Vagina (tissue), 2 donors: Measurements from ENCODE around the gene SLC7A4.

Experiments used
- POLR2A ChIP-seq, 2 donors: fragments of 450-650 bp; IDR thresholded peaks; one replicate each; pipeline ENCODE4 v1.6.1; 2017; ENCODE audit warnings: antibody characterized with exemption in 2 of 2, mild to moderate bottlenecking in 2 of 2, moderate library complexity in 2 of 2
- POLR2AphosphoS5 ChIP-seq, 2 donors: sonication (generic); formaldehyde crosslinking; IDR thresholded peaks; one replicate each; pipeline ENCODE4 v1.9.0; 2017; ENCODE audit warnings: antibody characterized with exemption in 2 of 2, mild to moderate bottlenecking in 2 of 2, low read depth in 1 of 2; ENCODE audit not compliant: insufficient read depth in 1 of 2
- TF ChIP-seq, protein P1 (sequence below), 3 experiments: fragments of 450-650 bp in 2 of 3; fragments of 200-600 bp in 1 of 3; sonication (generic) in 1 of 3; IDR thresholded peaks; one replicate each; pipeline ENCODE4 v1.5.1; 2017 to 2019; ENCODE audit warnings: antibody characterized with exemption in 3 of 3, mild to moderate bottlenecking in 2 of 3, moderate library complexity in 2 of 3

DNA sequence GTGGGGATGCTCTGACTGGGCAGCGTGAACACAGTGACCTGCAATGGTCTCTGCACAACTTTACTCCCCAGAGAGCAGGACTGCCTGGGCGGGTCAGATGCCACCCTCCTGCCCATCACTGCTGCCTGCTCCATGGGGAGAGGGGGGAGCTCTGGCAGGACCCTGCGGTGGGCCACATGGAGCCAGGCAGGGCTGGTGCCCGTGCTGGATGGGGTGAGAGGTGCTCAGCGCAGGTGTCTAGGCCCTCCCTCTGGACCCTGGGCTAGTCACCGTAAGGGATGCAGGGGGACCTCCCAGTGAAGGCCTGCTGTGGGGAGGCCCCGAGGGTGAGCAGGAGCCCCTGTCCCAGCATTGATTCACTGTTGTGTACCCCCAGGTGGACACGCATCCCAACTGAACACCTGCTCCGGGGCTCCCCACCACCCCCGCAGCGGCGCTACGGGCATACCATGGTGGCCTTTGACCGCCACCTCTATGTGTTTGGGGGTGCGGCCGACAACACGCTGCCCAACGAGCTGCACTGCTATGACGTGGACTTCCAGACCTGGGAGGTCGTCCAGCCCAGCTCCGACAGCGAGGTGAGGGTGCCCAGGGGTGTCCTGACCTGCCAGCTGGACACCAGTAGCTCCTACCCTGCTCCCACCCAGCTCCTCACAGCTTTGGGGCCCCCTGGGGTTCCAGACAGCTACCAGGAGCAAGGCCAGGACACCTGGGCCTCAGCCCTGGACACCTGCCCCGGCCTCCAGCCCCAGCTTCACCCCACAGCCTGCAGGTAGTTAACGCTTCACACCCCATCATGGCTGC is 40.9 kb downstream of the SLC7A4 start:
- TF ChIP-seq, protein P1, sequence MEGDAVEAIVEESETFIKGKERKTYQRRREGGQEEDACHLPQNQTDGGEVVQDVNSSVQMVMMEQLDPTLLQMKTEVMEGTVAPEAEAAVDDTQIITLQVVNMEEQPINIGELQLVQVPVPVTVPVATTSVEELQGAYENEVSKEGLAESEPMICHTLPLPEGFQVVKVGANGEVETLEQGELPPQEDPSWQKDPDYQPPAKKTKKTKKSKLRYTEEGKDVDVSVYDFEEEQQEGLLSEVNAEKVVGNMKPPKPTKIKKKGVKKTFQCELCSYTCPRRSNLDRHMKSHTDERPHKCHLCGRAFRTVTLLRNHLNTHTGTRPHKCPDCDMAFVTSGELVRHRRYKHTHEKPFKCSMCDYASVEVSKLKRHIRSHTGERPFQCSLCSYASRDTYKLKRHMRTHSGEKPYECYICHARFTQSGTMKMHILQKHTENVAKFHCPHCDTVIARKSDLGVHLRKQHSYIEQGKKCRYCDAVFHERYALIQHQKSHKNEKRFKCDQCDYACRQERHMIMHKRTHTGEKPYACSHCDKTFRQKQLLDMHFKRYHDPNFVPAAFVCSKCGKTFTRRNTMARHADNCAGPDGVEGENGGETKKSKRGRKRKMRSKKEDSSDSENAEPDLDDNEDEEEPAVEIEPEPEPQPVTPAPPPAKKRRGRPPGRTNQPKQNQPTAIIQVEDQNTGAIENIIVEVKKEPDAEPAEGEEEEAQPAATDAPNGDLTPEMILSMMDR (IDR thresholded peaks at IDR 0.05), result no peak
- TF ChIP-seq POLR2A (IDR thresholded peaks at IDR 0.05) (no peak), POLR2AphosphoS5 (IDR thresholded peaks at IDR 0.05; ENCODE audit: insufficient read depth in 1 of 2, low read depth in 1 of 2) (no peak)
